Measurements from ENCODE around the gene LUZP2. TPM values are rescaled to one million over a fixed set of nuclear protein-coding genes. Genes with fewer than 3 reads are reported as not detected.

LUZP2 gene
- total and polyA plus RNA-seq, 2 of the 8 experiments (the other 6 are each of a cell fraction or from before 2014, with no cell fraction given), result 0.79 to 1.5 TPM

GRCh38 chr11:24880962-24881361 lies 384.1 kb downstream of the LUZP2 start:
- DNase-seq (ENCODE audit: low read depth in 1 of 2, low spot score in 2 of 2) (no peak), FAIRE-seq (no peak)
- H2BK15ac ChIP-seq (ENCODE audit: low read length), result no peak overlapping the region
- H2BK20ac ChIP-seq (ENCODE audit: low read length), result no peak overlapping the region
- no peaks in the 10 kb centered on the region for H3K36me3 ChIP-seq (ENCODE audit: control insufficient read depth in 2 of 4, insufficient read depth in 4 of 4, low read length in 3 of 4)
- H3K18ac ChIP-seq (ENCODE audit: extremely low read depth, low read length), result no peak overlapping the region
- no peaks in the 10 kb centered on the region for H3K4me1 ChIP-seq (replicated peaks in 1 of 4; ENCODE audit: control insufficient read depth in 3 of 4, insufficient read depth in 4 of 4, low read length in 3 of 4)
- no peak for TF ChIP-seq KDM4A (IDR thresholded peaks at IDR 0.05; ENCODE audit: low read depth, low read length, severe bottlenecking)
- TF ChIP-seq KDM5A (IDR thresholded peaks at IDR 0.05; ENCODE audit: low read length), result no peak
- TF ChIP-seq RXRA (IDR thresholded peaks at IDR 0.05; ENCODE audit: insufficient read depth, low read depth, low read length), result no peak
- no peak for TF ChIP-seq RAD21 (IDR thresholded peaks at IDR 0.05 in 1 of 2, conservative IDR thresholded peaks at IDR 0.05 in 1 of 2; ENCODE audit: low read depth in 2 of 2, low read length in 2 of 2)
- TF ChIP-seq ZNF274 (IDR thresholded peaks at IDR 0.05; ENCODE audit: borderline replicate concordance, extremely low read depth, low read length), result no peak
- TF ChIP-seq, protein P1, sequence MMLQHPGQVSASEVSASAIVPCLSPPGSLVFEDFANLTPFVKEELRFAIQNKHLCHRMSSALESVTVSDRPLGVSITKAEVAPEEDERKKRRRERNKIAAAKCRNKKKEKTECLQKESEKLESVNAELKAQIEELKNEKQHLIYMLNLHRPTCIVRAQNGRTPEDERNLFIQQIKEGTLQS (IDR thresholded peaks at IDR 0.05; ENCODE audit: insufficient read depth, low read depth, low read length), result no peak
- no peak for TF ChIP-seq GTF2F1 (IDR thresholded peaks at IDR 0.05; ENCODE audit: borderline replicate concordance, low read depth, low read length)
- TF ChIP-seq CHD2 (IDR thresholded peaks at IDR 0.05; ENCODE audit: low read length), result no peak
- TF ChIP-seq POLR2A (IDR thresholded peaks at IDR 0.05; ENCODE audit: control extremely low read depth in 1 of 2, low read depth in 2 of 2, low read length in 2 of 2), result no peak
- no peak for TF ChIP-seq RBBP5 (IDR thresholded peaks at IDR 0.05; ENCODE audit: borderline replicate concordance, low read depth, low read length)
- TF ChIP-seq MAFK (IDR thresholded peaks at IDR 0.05; ENCODE audit: low read depth, low read length), result no peak
- TF ChIP-seq CREB1 (IDR thresholded peaks at IDR 0.05), result no peak
- no peak for TF ChIP-seq TAF7 (optimal IDR thresholded peaks at IDR 0.05; ENCODE audit: borderline replicate concordance, low read depth, low read length)
- H2BK12ac ChIP-seq (ENCODE audit: low read depth, low read length), result no peak overlapping the region
- no peak overlapping the region for H3K4ac ChIP-seq (replicated peaks; ENCODE audit: insufficient read length, low read depth, low read length)
- no peak overlapping the region for H2AFZ ChIP-seq (ENCODE audit: low read length)
- H3K27ac ChIP-seq (ENCODE audit: low read depth, low read length), result no peak overlapping the region
- H4K20me1 ChIP-seq (replicated peaks in 1 of 2; ENCODE audit: control insufficient read depth in 1 of 2, insufficient read depth in 2 of 2, low read length in 2 of 2), result no peaks in the 10 kb centered on the region
- no peak overlapping the region for H2AK5ac ChIP-seq (ENCODE audit: low read depth, low read length)
- CTCF ChIA-PET (ENCODE audit: partially characterized antibody), result no interaction called here
- H3K23ac ChIP-seq (ENCODE audit: insufficient read length), result no peak overlapping the region
- no peak overlapping the region for H3K4me3 ChIP-seq (ENCODE audit: extremely low read depth in 1 of 4, insufficient read depth in 2 of 4, low read depth in 3 of 4, low read length in 4 of 4)
- H3K4me2 ChIP-seq (ENCODE audit: insufficient read depth in 1 of 2, low read depth in 2 of 2, low read length in 2 of 2), result no peak overlapping the region
- WGBS, 2 experiments (ENCODE audit: extremely low coverage in 1 of 2, insufficient coverage in 1 of 2, insufficient read length in 1 of 2, insufficient replicate concordance in 2 of 2, low coverage in 1 of 2, low lambda C conversion rate in 2 of 2, missing lambda C conversion rate in 1 of 2), result 88% methylated on average over 1 of the region's 1 CpG; no CpG with 5 or more reads in 1 of the 2 experiments
- no peaks in the 10 kb centered on the region for H3K79me2 ChIP-seq (ENCODE audit: control insufficient read depth in 1 of 2, insufficient read depth in 2 of 2, low read length in 2 of 2)
- H3K79me1 ChIP-seq (ENCODE audit: low read depth, low read length), result no peaks in the 10 kb centered on the region
- no peak overlapping the region for H2BK120ac ChIP-seq (replicated peaks; ENCODE audit: low read depth, low read length)
- no peaks in the 10 kb centered on the region for H3K9me3 ChIP-seq (ENCODE audit: insufficient read depth in 2 of 2, low read depth in 1 of 2, low read length in 1 of 2)
- no peaks in the 10 kb centered on the region; the same call in 1 of the 2 replicates for H3K23me2 ChIP-seq (ENCODE audit: low read depth, low read length)
- H4K8ac ChIP-seq (ENCODE audit: extremely low read depth, insufficient read depth, low read length), result no peak overlapping the region
- H4K91ac ChIP-seq (replicated peaks; ENCODE audit: insufficient read length, low read length), result no peak overlapping the region
- no peak overlapping the region for H3K14ac ChIP-seq (ENCODE audit: insufficient read length)
- no peak overlapping the region for H3K56ac ChIP-seq (replicated peaks; ENCODE audit: insufficient read length, low read depth, low read length)
- H3K27me3 ChIP-seq (replicated peaks in 1 of 4; ENCODE audit: control insufficient read depth in 3 of 4, extremely low read depth in 1 of 4, insufficient read depth in 3 of 4, low read length in 3 of 4), result no peaks in the 10 kb centered on the region
- H3K9ac ChIP-seq (replicated peaks in 1 of 4; ENCODE audit: extremely low read depth in 1 of 4, low read depth in 3 of 4, low read length in 3 of 4), result no peak overlapping the region
- no peak overlapping the region for H4K5ac ChIP-seq (ENCODE audit: insufficient read length, low read depth, low read length)
- POLR2A ChIA-PET (ENCODE audit: partially characterized antibody), result no interaction called here
- H2BK5ac ChIP-seq (ENCODE audit: low read depth, low read length), result no peak overlapping the region

Measured in H1 (cell line).